Stimulated activated CD4-positive, alpha-beta T cell treated with anti-CD3 and anti-CD28 coated beads, Interleukin-2, amount 100 ng/mL, for 48 hours (primary cell): ENCODE results near the gene GSTM4.
"Not testable (repeated sequence)": the region's sequence is repeated elsewhere in the genome, so short reads cannot be mapped to it uniquely, and the experiment has no call there.

Experiments used
- DNase-seq, 2 donors: peaks; one replicate each; pipeline ENCODE4 v3.0.0-alpha.2; 2020

The GSTM4 gene

DNA sequence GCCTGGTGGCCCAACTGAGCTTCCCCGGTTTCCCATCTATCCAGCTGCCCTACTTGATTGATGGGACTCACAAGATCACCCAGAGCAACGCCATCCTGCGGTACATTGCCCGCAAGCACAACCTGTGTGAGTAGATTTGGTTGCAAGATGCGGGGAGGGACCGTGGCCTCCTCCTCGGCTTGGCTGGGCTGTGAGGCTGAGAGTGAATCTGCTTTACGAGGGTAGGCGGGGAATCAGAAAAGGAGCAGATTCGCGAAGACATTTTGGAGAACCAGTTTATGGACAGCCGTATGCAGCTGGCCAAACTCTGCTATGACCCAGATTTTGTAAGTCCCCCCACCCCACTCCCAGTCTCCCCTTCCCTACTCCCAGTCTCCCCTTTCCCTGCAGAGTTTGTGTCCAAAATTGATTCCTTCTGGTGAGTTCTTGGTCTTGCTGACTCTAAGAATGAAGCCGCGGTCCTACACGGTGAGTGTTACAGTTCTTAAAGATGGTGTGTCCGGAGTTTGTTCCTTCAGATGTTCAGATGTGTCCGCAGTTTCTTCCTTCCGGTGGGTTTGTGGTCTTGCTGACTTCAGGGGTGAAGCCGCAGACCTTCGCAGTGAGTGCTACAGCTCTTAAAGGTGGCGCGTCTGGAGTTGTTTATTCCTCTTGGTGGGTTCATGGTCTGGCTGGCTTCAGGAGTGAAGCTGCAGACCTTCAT, 13.5 kb downstream of the GSTM4 start:
- DNase-seq: no peak

DNA sequence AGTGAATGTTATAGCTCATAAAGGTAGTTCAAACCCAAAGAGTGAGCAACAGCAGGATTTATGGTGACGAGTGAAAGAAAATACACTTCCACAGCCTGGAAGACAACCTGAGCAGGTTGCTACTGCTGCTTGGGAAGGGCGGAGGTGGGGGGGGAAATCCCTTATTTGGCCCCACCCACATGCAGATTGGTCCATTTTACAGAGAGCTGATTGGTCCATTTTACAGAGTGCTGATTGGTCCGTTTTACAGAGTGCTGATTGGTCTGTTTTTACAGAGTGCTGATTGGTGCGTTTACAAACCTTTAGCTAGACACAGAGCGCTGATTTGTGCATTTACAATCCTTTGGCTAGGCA, 14.0 kb downstream of the GSTM4 start:
- DNase-seq: not testable (repeated sequence)

DNA sequence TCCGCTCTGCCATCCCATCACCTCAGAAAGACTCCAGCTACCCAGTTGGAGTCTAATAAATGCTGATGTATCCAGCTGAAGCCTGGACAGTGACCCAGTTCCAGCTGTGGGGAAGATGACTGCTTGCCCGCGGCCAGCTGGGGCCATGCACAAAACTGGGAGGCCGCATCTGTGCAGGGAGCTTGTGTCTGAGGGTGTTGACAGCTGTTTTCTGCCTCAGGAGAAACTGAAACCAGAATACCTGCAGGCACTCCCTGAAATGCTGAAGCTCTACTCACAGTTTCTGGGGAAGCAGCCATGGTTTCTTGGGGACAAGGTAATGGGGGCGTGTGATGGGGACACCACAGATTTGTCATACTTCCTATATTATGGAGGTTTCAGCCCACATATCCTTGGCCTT, 15.2 kb downstream of the GSTM4 start:
- DNase-seq: no peak

DNA sequence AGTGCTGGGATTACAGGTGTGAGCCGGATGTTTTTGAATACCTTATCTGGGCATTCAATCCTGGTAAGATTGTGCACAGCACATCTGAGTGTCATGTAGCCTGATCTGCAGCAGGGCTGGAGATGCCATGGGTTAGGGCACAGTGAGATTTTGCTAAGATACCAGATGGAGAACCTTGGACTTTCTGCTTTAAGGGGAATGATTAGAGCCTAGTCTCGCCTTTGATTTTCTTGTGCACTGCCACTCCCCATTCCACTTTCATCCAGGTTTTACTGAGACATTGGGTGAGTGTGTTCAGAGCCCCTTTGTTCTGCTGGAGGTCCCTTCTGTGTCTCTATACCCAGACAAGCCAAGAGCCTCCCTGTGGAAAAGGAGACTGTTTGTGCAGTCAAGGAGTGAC, 18.0 kb downstream of the GSTM4 start:
- not testable (repeated sequence) for DNase-seq

DNA sequence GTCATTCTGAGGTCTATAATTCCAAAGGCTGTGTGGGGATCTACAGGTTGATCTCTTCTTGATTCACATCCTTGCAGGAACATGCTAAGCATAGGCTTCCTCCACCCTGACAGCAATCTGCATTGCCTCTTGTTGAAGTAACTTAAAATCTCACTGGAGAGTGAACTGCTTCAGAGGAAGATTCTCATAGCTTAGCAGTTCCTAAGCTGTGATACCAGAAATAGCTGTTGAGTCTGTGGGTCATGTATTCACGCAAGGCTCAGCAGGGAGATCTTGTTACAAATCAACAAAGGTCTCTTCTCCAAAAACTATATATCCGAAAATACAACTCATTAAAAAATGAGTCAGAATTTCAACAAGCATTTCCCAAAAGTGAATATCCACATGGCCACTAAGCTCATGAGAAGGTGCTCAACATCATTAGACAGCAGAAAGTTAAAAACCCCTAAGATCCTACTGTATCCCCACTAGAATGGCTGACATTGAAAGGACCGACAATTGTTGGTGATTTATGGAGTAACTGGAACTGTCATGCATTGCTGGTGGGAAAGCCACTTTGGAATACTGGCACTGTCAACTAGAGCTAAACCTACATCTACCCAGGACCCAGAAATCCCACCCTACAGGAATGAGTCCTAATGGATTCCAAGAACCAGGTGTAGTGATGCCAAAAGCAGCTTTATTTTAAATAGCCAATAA, 20.9 kb downstream of the GSTM4 start:
- DNase-seq: not testable (repeated sequence)

DNA sequence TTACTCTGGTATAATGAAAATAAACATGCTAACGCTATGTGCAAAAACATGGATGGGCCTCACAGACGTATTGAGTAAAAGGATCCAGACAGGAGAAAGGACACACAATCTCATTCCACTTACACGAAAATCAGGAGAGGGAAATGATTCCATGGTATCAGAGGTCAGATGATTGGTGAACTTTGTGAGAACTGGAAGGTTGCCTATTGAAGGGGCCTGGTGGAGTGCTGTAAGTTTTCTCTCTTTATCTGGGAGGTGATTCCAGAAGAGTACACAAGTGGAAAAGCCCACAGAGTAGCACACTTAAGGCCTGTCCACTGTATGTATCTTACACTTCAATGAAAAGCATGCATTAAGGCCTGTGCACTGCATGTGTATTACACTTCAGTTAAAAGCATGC, 21.6 kb downstream of the GSTM4 start:
- DNase-seq: no peak

DNA sequence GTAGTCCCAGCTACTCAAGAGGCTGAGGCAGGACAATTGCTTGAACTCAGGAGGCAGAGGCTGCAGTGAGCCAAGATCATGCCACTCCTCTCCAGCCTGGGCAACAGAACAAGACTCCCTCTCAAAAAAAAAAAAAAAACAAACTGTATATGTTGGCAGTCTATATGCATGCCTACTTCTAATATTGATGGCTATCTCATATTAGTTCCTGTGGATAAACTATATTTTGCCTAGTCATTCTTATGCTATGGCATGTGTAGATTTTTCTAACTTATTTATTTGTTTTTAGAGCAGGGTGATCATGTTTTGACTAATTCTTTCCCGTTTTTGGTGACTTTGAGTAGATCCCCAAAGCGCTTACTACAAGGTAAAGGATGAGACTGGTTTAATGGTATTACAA, 22.7 kb downstream of the GSTM4 start:
- DNase-seq: not testable (repeated sequence)

DNA sequence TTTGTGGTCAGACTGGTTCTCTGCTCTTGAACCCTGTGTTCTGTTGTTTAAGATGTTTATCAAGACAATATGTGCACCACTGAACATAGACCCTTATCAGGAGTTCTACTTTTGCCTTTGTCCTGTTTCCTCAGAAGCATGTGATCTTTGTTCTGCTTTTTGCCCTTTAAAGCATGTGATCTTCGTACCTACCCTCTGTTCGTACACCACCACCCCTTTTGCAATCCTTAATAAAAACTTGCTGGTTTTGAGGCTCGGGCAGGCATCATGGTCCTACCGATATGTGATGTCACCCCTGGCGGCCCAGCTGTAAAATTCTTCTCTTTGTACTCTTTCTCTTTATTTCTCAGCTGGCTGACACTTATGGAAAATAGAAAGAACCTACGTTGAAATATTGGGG, 28.9 kb downstream of the GSTM4 start:
- not testable (repeated sequence) for DNase-seq

DNA sequence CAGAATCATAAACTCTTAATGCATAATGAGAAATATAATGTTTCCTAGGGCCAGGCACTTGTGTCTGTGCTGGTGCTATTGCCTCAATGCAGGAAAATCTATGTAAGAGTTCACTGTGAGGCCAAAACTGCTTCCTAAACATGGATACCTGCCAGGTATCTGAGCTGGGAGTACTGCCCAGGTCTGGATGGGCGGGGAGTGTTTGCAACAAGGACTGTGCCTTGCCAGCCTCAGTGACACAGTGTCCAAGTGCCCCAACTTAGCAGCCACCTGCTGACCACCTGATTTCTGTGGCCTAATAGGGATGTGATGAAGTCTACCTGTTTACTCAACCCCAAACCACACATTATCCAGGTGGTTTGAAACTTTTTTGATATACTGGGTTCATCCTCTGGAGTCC, 29.5 kb downstream of the GSTM4 start:
- DNase-seq: not testable (repeated sequence)

DNA sequence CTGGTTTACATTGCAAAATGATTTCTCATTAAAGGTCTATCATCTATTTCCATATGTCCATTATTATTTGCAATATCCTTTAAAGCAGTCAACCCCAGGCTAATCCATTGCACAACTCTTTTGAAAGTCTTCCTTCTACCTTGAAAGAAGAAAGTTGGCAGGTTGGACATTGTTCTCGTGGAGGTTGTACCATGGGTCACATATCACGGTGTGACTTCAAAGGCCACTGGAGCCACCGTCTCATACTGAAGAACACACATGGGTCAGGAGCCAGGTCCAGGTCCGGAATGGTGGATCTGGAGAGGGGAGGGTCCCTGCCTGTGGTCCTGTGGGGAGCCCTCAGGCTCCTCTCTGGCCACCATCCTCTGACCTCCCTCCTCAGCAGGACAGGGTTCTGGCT, 30.0 kb downstream of the GSTM4 start:
- DNase-seq: not testable (repeated sequence)

DNA sequence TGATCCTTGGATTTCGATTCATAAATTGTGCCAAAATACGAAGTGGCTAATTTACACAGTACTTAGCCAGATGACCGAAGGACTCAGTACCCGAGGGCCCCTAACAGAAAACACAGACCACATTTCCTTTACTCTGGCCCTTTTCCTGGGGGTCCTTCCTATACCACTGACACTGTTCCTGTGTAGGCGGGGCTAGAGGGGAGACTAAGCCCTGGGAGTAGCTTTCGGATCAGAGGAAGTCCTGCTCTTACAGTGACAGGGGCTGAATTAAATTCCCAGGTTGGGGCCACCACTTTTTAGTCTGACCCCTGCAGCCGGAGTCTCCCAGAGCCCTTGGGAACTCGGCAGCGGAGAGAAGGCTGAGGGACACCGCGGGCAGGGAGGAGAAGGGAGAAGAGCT, 31.2 kb downstream of the GSTM4 start:
- DNase-seq: not testable (repeated sequence)

DNA sequence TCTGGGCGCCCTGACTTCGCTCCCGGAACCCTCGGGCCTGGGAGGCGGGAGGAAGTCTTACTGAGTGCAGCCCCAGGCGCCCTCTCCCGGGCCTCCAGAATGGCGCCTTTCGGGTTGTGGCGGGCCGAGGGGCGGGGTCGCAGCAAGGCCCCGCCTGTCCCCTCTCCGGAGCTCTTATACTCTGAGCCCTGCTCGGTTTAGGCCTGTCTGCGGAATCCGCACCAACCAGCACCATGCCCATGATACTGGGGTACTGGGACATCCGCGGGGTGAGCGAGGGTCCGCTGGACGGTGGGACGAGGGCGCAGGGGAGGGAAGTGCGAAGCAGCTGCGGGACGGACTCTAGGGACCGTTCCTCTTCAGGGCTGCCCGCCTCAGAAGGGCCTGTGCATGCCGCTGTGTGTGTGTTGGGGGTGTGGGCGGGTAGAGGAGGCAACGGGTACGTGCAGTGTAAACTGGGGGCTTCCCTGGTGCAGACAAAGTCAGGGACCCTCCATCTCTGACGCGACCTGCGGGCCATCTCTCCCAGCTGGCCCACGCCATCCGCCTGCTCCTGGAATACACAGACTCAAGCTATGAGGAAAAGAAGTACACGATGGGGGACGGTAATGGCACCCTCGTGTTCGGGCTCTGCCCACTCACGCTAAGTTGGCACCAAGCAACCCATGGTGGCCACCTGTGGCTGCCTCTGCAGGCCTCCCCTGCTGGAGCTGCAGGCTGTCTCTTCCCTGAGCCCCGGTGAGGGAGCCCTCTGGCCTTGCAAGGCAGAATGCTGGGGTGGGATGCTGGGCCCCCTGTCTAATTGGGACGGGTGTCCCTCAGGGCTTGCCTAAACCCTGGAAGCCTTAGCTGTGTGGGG, 32.0 kb downstream of the GSTM4 start, which contains the start of gene GSTM1:
TSS of gene GSTM1 (plus strand) at position 177 of the 859 bp plus-strand sequence. CDS start at position 234, 57 bp downstream.
- DNase-seq: peak; percentile 49 to 76

DNA sequence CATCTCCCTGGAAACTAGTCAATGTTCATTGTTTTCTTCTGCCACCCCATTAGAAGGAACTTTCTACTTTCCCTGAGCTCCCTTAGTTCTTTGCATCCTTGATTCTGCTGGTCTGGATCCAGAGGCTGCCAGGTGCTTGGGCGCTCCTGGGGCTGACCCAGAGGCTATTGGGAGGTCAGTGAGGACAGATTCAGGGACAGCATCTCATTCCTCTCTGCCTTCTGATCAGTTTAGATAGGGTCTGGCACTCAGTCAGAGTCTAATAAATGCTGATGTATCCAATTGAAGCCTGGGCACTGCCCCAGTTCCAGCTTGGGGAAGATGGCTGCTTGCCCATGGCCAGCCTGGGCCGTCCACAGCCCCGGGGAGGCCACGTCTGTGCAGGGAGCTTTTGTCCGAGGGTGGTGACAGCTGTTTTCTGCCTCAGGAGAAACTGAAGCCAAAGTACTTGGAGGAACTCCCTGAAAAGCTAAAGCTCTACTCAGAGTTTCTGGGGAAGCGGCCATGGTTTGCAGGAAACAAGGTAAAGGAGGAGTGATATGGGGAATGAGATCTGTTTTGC, 34.0 kb downstream of the GSTM4 start:
- no peak for DNase-seq

DNA sequence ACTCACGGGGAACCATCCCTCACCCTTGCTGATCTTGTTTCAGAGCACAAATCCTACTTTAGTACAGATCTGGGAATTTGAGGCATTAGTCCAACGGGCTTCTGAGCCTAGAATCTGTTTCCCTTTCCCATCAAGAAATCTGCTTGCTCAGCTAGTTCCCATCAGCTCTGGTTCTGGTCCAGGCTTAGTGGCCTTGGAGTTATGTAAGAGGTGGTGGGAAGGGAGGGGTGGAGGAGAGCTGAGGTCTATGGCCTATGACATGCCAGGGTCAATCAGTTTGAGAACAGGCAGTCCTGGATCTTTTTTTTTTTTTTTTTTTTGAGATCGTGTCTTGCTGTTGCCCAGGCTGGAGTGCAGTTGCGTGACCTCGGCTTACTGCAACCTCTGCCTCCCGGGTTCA, 35.9 kb downstream of the GSTM4 start:
- DNase-seq: no peak

DNA sequence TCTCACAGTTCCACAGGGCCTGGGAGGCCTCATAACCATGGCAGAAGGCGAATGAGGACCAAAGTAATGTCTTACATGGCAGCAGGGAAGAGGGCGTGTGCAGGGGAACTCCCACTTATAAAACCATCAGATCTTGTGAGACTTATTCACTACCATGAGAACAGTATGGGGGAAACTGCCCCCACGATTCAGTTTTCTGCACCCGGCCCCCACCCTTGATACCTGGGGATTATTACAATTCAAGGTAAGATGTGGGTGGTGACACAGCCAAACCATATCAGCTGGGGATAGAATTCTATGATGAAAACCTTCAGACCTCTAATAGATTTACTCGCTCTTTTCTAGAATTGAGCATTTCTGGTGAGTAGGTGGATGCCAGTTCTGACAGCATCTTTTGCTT, 38.5 kb downstream of the GSTM4 start:
- not testable (repeated sequence) for DNase-seq

DNA sequence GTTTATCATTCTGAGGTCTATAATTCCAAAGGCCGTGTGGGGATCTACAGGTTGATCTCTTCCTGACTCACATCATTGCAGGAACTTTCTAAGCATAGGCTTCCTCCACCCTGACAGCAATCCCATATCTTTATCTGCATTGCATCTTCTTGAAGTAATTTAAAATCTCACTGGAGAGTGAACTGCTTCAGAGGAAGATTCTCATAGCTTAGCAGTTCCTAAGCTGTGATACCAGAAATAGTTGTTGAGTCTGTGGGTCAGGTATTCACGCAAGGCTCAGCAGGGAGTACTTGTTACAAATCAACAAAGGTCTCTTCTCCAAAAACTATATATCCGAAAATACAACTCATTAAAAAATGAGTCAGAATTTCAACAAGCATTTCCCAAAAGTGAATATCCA, 39.2 kb downstream of the GSTM4 start:
- not testable (repeated sequence) for DNase-seq

DNA sequence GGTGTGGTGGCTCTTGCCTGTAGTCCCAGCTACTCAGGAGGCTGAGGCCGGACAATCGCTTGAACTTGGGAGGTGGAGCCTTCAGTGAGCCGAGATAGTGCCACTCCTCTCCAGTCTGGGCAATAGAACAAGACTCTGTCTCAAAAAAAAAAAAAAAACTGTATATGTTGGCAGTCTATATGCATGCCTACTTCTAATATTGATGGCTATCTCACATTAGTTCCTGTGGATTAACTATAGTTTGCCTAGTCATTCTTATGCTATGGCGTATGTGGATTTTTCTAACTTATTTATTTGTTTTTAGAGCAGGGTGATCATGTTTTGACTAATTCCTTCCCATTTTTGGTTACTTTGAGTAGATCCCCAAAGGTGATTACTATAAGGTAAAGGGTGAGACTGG, 41.2 kb downstream of the GSTM4 start:
- no peak for DNase-seq

DNA sequence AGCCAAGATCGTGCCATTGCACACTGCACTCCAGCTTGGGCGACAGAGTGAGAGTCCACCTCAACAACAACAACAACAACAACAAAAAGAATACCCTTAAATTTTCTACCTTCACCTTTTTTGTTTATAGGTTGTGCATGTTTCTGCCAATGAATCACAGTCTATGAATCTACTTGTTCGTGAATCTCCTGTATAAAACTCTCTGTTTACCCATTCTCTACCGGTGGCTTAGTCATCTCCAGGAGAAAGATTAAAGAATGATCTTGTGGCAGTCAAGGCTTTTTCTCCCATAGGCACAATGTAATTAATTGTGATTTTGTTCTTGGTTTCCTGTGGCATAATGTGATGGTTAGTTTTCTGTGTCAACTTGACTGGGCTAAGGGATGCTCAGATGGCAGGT, 42.0 kb downstream of the GSTM4 start:
- DNase-seq: not testable (repeated sequence)

DNA sequence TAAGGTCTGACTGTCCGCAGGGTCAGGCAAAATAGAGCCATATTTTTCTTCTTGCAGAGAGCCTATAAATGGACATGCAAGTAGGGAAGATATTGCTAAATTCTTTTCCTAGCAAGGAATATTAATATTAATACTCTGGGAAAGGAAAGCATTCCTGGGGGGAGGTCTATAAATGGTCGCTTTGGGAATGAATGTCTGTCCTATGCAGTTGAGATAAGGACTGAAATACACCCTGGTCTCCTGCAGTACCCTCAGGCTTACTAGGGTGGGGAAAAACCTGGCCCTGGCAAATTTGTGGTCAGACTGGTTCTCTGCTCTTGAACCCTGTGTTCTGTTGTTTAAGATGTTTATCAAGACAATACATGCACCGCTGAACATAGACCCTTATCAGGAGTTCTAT, 47.0 kb downstream of the GSTM4 start:
- DNase-seq: not testable (repeated sequence)

DNA sequence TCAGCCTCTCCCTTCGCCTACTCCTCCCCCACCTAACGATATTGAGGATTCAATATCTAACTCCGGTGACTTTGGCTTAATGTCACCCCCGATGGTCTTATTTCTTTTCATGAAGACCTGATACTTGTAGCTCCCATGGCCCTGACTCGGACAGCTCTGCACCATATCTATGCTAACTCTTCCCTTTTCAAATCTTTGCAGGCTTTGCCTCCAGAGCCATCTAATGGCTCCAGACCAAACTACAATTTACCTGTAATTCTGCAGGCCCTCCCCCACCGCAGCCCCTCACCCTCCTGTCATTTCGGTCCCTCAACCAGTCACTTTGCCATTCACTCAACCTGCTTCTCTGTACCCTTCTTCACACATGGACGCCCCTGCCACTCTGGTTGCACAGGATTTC, 48.3 kb downstream of the GSTM4 start:
- DNase-seq: no peak

DNA sequence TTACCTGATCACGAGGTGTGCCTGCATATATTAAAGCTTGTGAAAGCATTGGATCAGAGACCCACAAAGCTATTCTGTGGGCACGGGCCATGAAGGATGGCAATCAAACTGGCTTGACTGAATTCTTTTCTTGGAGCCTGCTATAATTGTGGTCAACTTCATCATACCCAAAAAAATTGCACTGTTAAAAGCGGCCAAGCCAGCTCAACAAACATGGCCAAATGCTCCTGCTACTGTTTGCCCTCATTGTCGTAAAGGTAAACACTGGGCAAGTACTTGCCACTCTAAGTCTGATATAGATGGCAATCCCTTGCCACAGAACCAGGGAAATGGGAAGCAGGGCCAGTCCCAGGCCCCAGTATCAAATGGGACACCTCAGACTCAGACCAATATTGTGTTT, 49.5 kb downstream of the GSTM4 start:
- no peak for DNase-seq

DNA sequence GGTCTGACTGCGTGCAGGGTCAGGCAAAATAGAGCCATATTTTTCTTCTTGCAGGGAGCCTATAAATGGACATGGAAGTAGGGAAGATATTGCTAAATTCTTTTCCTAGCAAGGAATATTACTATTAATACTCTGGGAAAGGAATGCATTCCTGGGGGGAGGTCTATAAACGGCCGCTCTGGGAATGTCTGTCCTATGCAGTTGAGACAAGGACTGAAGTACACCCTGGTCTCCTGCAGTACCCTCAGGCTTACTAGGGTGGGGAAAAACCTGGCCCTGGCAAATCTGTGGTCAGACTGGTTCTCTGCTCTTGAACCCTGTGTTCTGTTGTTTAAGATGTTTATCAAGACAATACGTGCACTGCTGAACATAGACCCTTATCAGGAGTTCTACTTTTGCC, 53.0 kb downstream of the GSTM4 start:
- not testable (repeated sequence) for DNase-seq

DNA sequence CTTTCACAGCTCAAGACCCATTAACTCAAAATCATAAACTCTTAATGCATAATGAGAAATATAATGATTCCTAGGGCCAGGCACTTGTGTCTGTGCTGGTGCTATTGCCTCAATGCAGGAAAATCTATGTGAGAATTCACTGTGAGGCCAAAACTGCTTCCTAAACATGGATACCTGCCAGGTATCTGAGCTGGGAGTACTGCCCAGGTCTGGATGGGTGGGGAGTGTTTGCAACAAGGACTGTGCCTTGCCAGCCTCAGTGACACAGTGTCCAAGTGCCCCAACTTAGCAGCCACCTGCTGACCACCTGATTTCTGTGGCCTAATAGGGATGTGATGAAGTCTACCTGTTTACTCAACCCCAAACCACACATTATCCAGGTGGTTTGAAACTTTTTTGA, 53.9 kb downstream of the GSTM4 start:
- not testable (repeated sequence) for DNase-seq
